SU-DHL-6 (cell line): ENCODE data around the gene EFHB.

Experiments used
- CTCF ChIP-seq: fragments of 200-600 bp; sonication (generic); IDR thresholded peaks from one replicate; pipeline ENCODE4 v1.5.1; 2017; ENCODE audit warnings: antibody characterized with exemption, mild to moderate bottlenecking, low read length, moderate library complexity; ENCODE audit not compliant: insufficient read depth, poor library complexity, severe bottlenecking
- EZH2phosphoT487 ChIP-seq: fragments of 200-600 bp; sonication (generic), shearing (Covaris generic); conservative IDR thresholded peaks from 2 replicates; pipeline ENCODE4 v1.6.1; 2018; ENCODE audit warnings: mild to moderate bottlenecking, antibody characterized with exemption, low read length, moderate library complexity, mixed read lengths

- no peak for TF ChIP-seq CTCF
- TF ChIP-seq EZH2phosphoT487 = no peak
Observed at GRCh38 chr3:19950316-19950715, 16.3 kb upstream of the EFHB start.
